Lower leg skin (tissue), 3 donors: Measurements from ENCODE around the gene TMEM87A.

Experiments
- POLR2A ChIP-seq, 2 donors: fragments of 450-650 bp; IDR thresholded peaks; one replicate each; pipeline ENCODE4 v1.6.1; 2016 to 2017; ENCODE audit warnings: antibody characterized with exemption in 2 of 2, mild to moderate bottlenecking in 1 of 2, moderate library complexity in 1 of 2
- TF ChIP-seq, protein P1 (sequence below), 3 donors: fragments of 450-650 bp; IDR thresholded peaks; one replicate each; pipeline ENCODE4 v1.5.1; 2016; ENCODE audit warnings: antibody characterized with exemption in 3 of 3, mild to moderate bottlenecking in 3 of 3, moderate library complexity in 2 of 3

DNA sequence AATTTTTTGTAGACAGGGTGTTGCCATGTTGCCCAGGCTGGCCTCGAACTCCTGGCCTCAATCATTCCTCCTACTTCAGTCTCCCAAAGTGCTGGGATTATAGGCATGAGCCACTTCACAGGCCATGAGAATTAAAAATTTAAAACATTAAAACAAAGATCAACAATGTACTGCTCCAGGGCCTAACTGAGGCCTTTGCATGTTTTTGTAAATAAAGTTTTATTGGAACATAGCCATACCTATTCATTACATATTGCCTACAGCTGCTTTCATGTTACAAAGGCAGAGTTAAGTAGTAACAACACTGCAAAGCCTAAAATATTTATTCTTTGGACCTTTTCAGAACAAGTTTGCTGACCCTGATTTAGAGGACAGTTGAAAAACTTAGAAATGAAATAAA, 74.7 kb downstream of the TMEM87A start:
- TF ChIP-seq, protein P1, sequence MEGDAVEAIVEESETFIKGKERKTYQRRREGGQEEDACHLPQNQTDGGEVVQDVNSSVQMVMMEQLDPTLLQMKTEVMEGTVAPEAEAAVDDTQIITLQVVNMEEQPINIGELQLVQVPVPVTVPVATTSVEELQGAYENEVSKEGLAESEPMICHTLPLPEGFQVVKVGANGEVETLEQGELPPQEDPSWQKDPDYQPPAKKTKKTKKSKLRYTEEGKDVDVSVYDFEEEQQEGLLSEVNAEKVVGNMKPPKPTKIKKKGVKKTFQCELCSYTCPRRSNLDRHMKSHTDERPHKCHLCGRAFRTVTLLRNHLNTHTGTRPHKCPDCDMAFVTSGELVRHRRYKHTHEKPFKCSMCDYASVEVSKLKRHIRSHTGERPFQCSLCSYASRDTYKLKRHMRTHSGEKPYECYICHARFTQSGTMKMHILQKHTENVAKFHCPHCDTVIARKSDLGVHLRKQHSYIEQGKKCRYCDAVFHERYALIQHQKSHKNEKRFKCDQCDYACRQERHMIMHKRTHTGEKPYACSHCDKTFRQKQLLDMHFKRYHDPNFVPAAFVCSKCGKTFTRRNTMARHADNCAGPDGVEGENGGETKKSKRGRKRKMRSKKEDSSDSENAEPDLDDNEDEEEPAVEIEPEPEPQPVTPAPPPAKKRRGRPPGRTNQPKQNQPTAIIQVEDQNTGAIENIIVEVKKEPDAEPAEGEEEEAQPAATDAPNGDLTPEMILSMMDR (IDR thresholded peaks at IDR 0.05), result no peak
- TF ChIP-seq POLR2A (IDR thresholded peaks at IDR 0.05), result no peak
